Measurements from ENCODE around the gene KDM6B. TPM values are rescaled to one million over a fixed set of nuclear protein-coding genes. Genes with fewer than 3 reads are reported as not detected.

KDM6B gene
- total RNA-seq, 1 donor from 2014 or later, result 48.3 TPM

GRCh38 chr17:7818026-7818425 lies 16.0 kb upstream of the KDM6B start:
- no peak overlapping the region for H3K27ac ChIP-seq
- TF ChIP-seq, protein P1, sequence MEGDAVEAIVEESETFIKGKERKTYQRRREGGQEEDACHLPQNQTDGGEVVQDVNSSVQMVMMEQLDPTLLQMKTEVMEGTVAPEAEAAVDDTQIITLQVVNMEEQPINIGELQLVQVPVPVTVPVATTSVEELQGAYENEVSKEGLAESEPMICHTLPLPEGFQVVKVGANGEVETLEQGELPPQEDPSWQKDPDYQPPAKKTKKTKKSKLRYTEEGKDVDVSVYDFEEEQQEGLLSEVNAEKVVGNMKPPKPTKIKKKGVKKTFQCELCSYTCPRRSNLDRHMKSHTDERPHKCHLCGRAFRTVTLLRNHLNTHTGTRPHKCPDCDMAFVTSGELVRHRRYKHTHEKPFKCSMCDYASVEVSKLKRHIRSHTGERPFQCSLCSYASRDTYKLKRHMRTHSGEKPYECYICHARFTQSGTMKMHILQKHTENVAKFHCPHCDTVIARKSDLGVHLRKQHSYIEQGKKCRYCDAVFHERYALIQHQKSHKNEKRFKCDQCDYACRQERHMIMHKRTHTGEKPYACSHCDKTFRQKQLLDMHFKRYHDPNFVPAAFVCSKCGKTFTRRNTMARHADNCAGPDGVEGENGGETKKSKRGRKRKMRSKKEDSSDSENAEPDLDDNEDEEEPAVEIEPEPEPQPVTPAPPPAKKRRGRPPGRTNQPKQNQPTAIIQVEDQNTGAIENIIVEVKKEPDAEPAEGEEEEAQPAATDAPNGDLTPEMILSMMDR (IDR thresholded peaks at IDR 0.05), result no peak
- no peak for DNase-seq
- intact Hi-C loops (cut with DNase I), result no loop called here
- no peaks in the 10 kb centered on the region for H3K9me3 ChIP-seq
- ATAC-seq, result no peak
- H3K4me1 ChIP-seq, result no peaks in the 10 kb centered on the region
- H3K4me3 ChIP-seq, result no peak overlapping the region
- no peaks in the 10 kb centered on the region for H3K27me3 ChIP-seq
- no peaks in the 10 kb centered on the region for H3K36me3 ChIP-seq

- H3K27me3 ChIP-seq, result no peaks in the 10 kb centered on the region
- H3K4me3 ChIP-seq, result no peak overlapping the region
- H3K36me3 ChIP-seq, result no peaks in the 10 kb centered on the region
- TF ChIP-seq, protein P1 (IDR thresholded peaks at IDR 0.05), result no peak
- H3K4me1 ChIP-seq, result no peaks in the 10 kb centered on the region
- H3K27ac ChIP-seq, result no peak overlapping the region
- no peak for ATAC-seq
- H3K9me3 ChIP-seq, result no peaks in the 10 kb centered on the region
- no peak for DNase-seq
- intact Hi-C loops (cut with DNase I), result no loop called here
Measured at GRCh38 chr17:7818746-7819645, 15.0 kb upstream of the KDM6B start.

DNA sequence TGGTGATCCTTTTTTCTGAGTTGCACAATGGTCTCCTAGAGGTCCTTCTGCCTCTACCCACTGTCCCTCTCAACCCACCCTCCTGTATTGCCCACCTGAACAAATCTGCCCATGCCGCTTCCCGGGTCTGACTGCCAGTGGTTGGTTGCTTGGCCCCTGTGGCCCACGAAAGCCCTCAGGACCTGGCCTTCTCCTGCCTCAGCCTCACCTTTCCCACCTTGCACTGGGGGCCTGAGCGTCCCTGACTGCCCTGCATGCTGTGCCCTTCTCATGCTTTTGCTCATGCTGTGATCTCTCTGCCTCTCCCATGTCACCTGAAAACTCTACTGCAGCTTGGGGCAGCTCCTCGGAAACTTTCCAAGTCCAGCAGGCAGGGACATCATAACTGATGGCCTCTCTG lies 13.8 kb upstream of the KDM6B start:
- H3K27ac ChIP-seq, result no peak overlapping the region
- TF ChIP-seq, protein P1 (IDR thresholded peaks at IDR 0.05), result no peak
- no peaks in the 10 kb centered on the region for H3K9me3 ChIP-seq
- H3K4me3 ChIP-seq, result no peak overlapping the region
- H3K4me1 ChIP-seq, result no peaks in the 10 kb centered on the region
- no peaks in the 10 kb centered on the region for H3K27me3 ChIP-seq
- intact Hi-C loops (cut with DNase I), result no loop called here
- no peaks in the 10 kb centered on the region for H3K36me3 ChIP-seq
- ATAC-seq (no peak), DNase-seq (no peak)

DNA sequence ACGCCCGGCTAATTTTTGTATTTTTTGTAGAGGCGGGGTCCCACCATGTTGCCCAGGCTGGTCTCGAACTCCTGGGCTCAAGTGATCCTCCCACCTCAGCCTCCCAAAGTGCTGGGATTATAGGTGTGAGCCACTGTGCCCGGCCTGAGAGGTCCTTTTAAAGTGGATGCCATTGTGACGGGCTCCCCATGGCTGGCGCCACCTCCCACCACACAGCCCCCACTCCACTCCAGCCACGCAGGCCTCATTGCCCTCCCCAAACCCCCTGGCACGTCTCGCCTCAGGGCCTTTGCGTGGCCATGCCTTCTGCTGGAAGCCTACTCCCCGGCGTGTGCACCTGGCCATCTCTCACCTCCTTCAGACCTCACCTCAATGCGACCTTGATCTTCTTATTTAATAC lies 11.9 kb upstream of the KDM6B start:
- DNase-seq (no peak), ATAC-seq (no peak)
- H3K27ac ChIP-seq, result no peak overlapping the region
- H3K27me3 ChIP-seq, result no peaks in the 10 kb centered on the region
- TF ChIP-seq, protein P1 (IDR thresholded peaks at IDR 0.05), result no peak
- no peaks in the 10 kb centered on the region for H3K9me3 ChIP-seq
- H3K4me1 ChIP-seq, result no peaks in the 10 kb centered on the region
- no peak overlapping the region for H3K4me3 ChIP-seq
- no peaks in the 10 kb centered on the region for H3K36me3 ChIP-seq
- intact Hi-C loops (cut with DNase I), result no loop called here

DNA sequence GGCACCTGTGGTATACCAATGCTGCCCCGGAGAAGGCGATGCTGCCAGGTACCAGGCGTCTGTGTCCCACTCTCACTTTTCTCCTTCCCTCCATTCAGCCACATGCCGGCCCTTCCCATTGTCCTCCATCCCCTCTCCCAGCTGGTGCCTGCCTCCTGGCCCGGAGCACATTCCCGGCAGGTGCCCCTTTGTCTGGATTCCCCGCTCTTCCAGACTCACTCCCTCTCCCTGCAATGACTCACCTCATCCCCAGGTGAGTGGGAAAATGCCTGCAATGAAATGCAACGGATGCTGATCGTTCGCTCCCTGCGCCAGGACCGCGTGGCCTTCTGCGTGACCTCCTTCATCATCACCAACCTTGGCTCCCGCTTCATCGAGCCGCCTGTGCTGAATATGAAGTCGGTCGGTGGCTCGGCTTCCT lies 10.4 kb upstream of the KDM6B start:
- intact Hi-C loops (cut with DNase I), result no loop called here
- no peak overlapping the region for H3K27ac ChIP-seq
- DNase-seq (no peak), ATAC-seq (no peak)
- no peak overlapping the region for H3K4me3 ChIP-seq
- TF ChIP-seq, protein P1 (IDR thresholded peaks at IDR 0.05), result no peak
- H3K9me3 ChIP-seq, result no peaks in the 10 kb centered on the region
- no peaks in the 10 kb centered on the region for H3K4me1 ChIP-seq
- H3K27me3 ChIP-seq, result no peaks in the 10 kb centered on the region
- H3K36me3 ChIP-seq, result no peaks in the 10 kb centered on the region

Data from upper lobe of right lung (tissue), 1 donor.